Smooth muscle cell (in vitro differentiated cells): ENCODE measurements around the gene LYSET. TPM values are rescaled to one million over a fixed set of nuclear protein-coding genes. Genes with fewer than 3 reads are reported as not detected.
"Not testable (repeated sequence)": the region's sequence is repeated elsewhere in the genome, so short reads cannot be mapped to it uniquely, and the experiment has no call there.

Experiments
- DNase-seq: peaks from one replicate; lab custom pipeline; 2025; ENCODE audit not compliant: unreplicated experiment; lab: John Stamatoyannopoulos, UW
- H2AFZ ChIP-seq: fragments of 200-600 bp; sonication (generic); 2 replicates; pipeline ENCODE4 v1.6.0; 2016; ENCODE audit warnings: antibody characterized with exemption, low read depth, mild to moderate bottlenecking
- H3F3A ChIP-seq: fragments of 200-600 bp; sonication (generic); 2 replicates; pipeline ENCODE4 v1.6.0; 2017; ENCODE audit warnings: antibody characterized with exemption, low read depth
- H3K27ac ChIP-seq: fragments of 200-600 bp; sonication (generic); 2 replicates; pipeline ENCODE4 v1.5.1; 2016; ENCODE audit warnings: low read depth, mild to moderate bottlenecking
- H3K27me3 ChIP-seq: fragments of 200-600 bp; sonication (generic); 2 replicates; pipeline ENCODE4 v1.6.1; 2016; ENCODE audit warnings: low read depth, mild to moderate bottlenecking
- H3K36me3 ChIP-seq: fragments of 200-600 bp; sonication (generic); 2 replicates; pipeline ENCODE4 v1.5.1; 2016; ENCODE audit warnings: low read depth
- H3K4me1 ChIP-seq: fragments of 200-600 bp; sonication (generic); 2 replicates; pipeline ENCODE4 v1.5.1; 2016; ENCODE audit warnings: low read depth
- H3K4me2 ChIP-seq: fragments of 200-600 bp; sonication (generic); 2 replicates; pipeline ENCODE4 v1.6.0; 2016; ENCODE audit warnings: mild to moderate bottlenecking
- H3K4me3 ChIP-seq: fragments of 200-600 bp; sonication (generic); 2 replicates; pipeline ENCODE4 v1.5.1; 2016; ENCODE audit warnings: mild to moderate bottlenecking
- H3K79me2 ChIP-seq: fragments of 200-600 bp; sonication (generic); 2 replicates; pipeline ENCODE4 v1.6.0; 2016; ENCODE audit warnings: low read depth, mild to moderate bottlenecking
- H3K9ac ChIP-seq: fragments of 200-600 bp; sonication (generic); 2 replicates; pipeline ENCODE4 v1.6.0; 2016; ENCODE audit warnings: low read depth
- H3K9me3 ChIP-seq: fragments of 200-600 bp; sonication (generic); replicated peaks from 2 replicates; pipeline ENCODE4 v1.5.1; 2016; ENCODE audit warnings: low read depth
- H4K20me1 ChIP-seq: fragments of 200-600 bp; sonication (generic); 2 replicates; pipeline ENCODE4 v1.6.0; 2016; ENCODE audit warnings: low read depth
- CTCF ChIP-seq: fragments of 200-600 bp; sonication (generic); IDR thresholded peaks from 2 replicates; pipeline ENCODE4 v1.5.1; 2017; ENCODE audit warnings: borderline replicate concordance, mild to moderate bottlenecking, antibody characterized with exemption; ENCODE audit not compliant: insufficient read depth, poor library complexity, severe bottlenecking
- WGBS: methylation state at CpG from one replicate; pipeline ENCODE4 v1.1.7; 2016; ENCODE audit warnings: low lambda C conversion rate; 5-methylcytosine and 5-hydroxymethylcytosine counted together
- polyA plus RNA-seq: library from polyadenylated mRNA; unstranded; fragments of >200 nt; fragmentation: Nextera tagmentation; extraction: Ambion mirVana; gene quantifications from 2 replicates; pipeline ENCODE4 v1.2.1, GENCODE V29; 2016
- total RNA-seq: library from RNA; depleted of rRNA; stranded (reverse); fragments of >200 nt; gene quantifications from 2 replicates; pipeline ENCODE4 v1.2.3, GENCODE V29; 2014

Gene LYSET
- total and polyA plus RNA-seq, 2 experiments from 2014 or later: 7.9 to 17.9 TPM

- no peak overlapping the region for H3K4me3 ChIP-seq
- H3K36me3 ChIP-seq: no peaks in the 10 kb centered on the region
- H3K9me3 ChIP-seq: no peaks in the 10 kb centered on the region
Observed at GRCh38 chr14:93171376-93171775, 13.7 kb upstream of the LYSET start.

GRCh38 chr14:93173943-93174395 is 11.1 kb upstream of the LYSET start:
- DNase-seq: no peak
- Histone ChIP-seq H3F3A (no peaks in the 10 kb centered on the region), H3K9ac (no peak overlapping the region), H3K9me3 (no peaks in the 10 kb centered on the region), H4K20me1 (no peaks in the 10 kb centered on the region), H3K4me2 (no peak overlapping the region), H3K27me3 (no peaks in the 10 kb centered on the region), H2AFZ (no peak overlapping the region), H3K27ac (no peak overlapping the region), H3K79me2 (no peaks in the 10 kb centered on the region), H3K4me1 (no peaks in the 10 kb centered on the region), H3K36me3 (no peaks in the 10 kb centered on the region), H3K4me3 (no peak overlapping the region)
- WGBS: 54% methylated on average over 10 of the region's 10 CpGs
- no peak for TF ChIP-seq CTCF

More at GRCh38 chr14:93171376-93171775, 13.7 kb upstream of the LYSET start:
- H3K79me2 ChIP-seq: no peaks in the 10 kb centered on the region
- no peak for TF ChIP-seq CTCF
- no peaks in the 10 kb centered on the region for H3K4me1 ChIP-seq
- no peaks in the 10 kb centered on the region for H3F3A ChIP-seq
- no peak for DNase-seq
- no peak overlapping the region for H3K27ac ChIP-seq
- H3K9ac ChIP-seq: no peak overlapping the region
- H4K20me1 ChIP-seq: no peaks in the 10 kb centered on the region
- H3K4me2 ChIP-seq: no peak overlapping the region
- H3K27me3 ChIP-seq: no peaks in the 10 kb centered on the region
- WGBS: 90% methylated on average over 4 of the region's 4 CpGs
- no peak overlapping the region for H2AFZ ChIP-seq

GRCh38 chr14:93174731-93175130 is 10.4 kb upstream of the LYSET start:
- DNase-seq, H3K4me1 ChIP-seq, H3K36me3 ChIP-seq, H3K79me2 ChIP-seq, H4K20me1 ChIP-seq, H3K27me3 ChIP-seq, H3K4me3 ChIP-seq, H3K9me3 ChIP-seq, H3K4me2 ChIP-seq, H2AFZ ChIP-seq, H3F3A ChIP-seq, H3K27ac ChIP-seq, H3K9ac ChIP-seq: not testable (repeated sequence)
- WGBS: 88% methylated on average over 5 of the region's 5 CpGs

- Histone ChIP-seq H2AFZ (no peak overlapping the region), H3K9me3 (no peaks in the 10 kb centered on the region), H3K9ac (no peak overlapping the region), H3K27ac (no peak overlapping the region), H3K27me3 (no peaks in the 10 kb centered on the region), H3K4me2 (no peak overlapping the region), H3K4me3 (no peak overlapping the region), H3K79me2 (no peaks in the 10 kb centered on the region), H3F3A (no peaks in the 10 kb centered on the region), H3K36me3 (no peaks in the 10 kb centered on the region), H4K20me1 (no peaks in the 10 kb centered on the region), H3K4me1 (no peaks in the 10 kb centered on the region)
- DNase-seq: no peak
- no peak for TF ChIP-seq CTCF
- WGBS: 92% methylated on average over 6 of the region's 6 CpGs
Observed at GRCh38 chr14:93175492-93175891, 9.6 kb upstream of the LYSET start.
